ENCODE measurements around the gene CYTH4.

Gene CYTH4

DNA sequence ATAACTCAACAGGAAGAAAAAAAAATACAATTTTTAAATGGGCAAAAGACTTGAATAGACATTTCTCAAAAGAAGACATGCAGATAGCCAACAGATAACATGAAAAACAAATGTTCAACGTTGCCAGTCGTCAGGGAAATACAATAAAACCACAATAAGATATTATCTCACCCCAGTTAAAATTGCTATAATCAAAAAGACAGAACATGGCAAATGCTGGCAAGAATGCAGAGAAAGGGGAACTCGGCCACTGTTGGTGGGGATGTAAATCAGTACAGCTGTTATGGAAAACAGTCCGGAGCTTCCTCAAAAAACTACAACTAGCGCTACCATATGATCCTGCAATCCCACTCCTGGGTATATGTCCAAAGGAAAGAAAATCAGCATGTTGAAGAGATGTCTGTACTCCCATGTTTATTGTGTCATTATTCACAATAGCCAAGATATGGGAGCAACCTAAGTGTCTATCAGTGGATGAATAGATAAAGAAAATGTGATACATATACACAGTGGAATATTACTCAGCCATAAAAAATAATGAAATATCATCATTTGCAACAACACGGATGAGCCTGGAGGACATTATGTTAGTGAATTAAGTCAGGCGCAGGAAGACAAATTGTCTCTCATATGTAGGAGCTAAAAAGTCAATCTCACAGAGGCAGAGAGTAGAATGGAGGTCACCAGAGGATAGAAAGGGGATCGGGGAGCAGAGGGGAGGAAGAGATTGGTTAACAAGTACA lies 12.2 kb upstream of the CYTH4 start:
- no peaks in the 10 kb centered on the region for H3K36me3 ChIP-seq (ENCODE audit: insufficient read depth, low read length)

DNA sequence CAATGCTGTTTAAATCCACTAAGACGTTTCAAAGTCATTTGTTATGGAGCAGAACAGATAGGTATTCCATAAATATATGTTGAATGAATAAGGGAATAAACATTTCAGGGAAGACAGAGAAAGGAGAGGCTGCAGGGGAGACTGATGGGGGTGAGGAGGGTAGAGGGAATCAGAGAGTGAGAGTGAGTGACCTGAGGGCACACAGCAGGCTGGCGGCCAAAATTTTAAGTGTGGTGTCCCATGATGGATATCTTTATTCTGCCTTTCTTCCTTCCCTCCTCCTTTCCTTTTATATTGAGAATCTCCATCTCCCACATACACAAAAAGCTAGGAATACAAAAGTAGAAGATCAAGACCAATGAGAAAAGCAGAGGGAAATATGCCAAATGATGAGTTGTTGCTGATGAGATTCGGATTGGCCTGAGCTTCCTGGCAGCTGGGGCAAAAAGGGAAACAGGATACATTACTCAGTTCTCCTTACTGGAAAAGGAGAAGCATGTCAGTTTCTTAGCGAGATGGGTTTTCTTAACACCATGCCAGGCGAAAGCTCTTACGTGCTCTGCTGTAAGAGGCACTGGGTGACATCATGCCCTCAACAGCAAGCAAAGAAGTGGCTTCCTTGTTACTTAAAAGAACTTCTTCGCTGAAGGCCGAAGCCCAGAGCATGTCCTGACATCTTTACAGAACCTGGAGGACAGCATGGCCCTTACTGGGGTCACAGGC lies 11.2 kb upstream of the CYTH4 start:
- H2AFZ ChIP-seq (ENCODE audit: low read depth, low read length) = no peak overlapping the region
- H3K4me1 ChIP-seq (ENCODE audit: insufficient read depth, low read length) = no peaks in the 10 kb centered on the region
- no peaks in the 10 kb centered on the region for H3K36me3 ChIP-seq (ENCODE audit: insufficient read depth, low read length)
- no peaks in the 10 kb centered on the region for H3K27me3 ChIP-seq (ENCODE audit: insufficient read depth, low read length)
- no peaks in the 10 kb centered on the region for H3K9me3 ChIP-seq (ENCODE audit: low read length)
- H3K4me3 ChIP-seq (ENCODE audit: low read length) = no peak overlapping the region

More for the DNA sequence above, 12.2 kb upstream of the CYTH4 start:
- Histone ChIP-seq H3K4me3 (ENCODE audit: low read length) (no peak overlapping the region), H3K4me1 (ENCODE audit: insufficient read depth, low read length) (no peaks in the 10 kb centered on the region), H2AFZ (ENCODE audit: low read depth, low read length) (no peak overlapping the region), H3K9me3 (ENCODE audit: low read length) (no peaks in the 10 kb centered on the region), H3K27me3 (ENCODE audit: insufficient read depth, low read length) (no peaks in the 10 kb centered on the region)

DNA sequence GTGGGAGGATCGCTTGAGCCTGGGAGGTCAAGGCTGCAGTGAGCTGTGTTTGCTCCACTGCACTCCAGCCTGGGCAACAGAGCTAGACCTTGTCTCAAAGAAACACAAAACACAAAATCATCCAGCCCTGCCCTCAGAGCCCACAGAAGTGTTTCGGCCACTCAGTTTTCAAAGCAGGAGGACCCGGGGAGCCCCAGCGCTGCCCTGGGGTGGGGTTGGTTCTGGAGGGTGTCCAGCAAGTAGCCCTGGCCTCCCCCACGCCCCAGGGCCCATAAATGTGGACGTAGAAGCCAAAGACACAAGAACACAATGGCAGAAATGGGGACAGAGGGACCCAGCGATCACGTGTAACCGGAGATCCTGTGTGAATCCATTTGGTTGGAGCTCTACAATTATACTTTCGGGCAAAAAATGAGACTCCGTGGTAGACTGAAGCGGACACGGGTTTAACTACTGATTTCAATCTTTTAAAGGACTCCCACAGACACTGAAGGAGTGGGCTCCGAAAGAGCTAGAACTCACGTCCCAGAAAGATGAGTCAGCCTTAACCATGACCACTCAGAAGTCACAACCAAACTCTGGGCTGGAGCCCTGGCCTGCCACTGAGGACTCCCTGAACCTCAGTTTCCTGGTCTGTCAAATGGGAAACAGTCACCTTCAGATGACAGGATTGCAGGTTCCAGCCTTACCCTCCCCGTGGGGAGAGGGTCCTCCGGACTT lies 9.0 kb upstream of the CYTH4 start:
- Histone ChIP-seq H3K36me3 (ENCODE audit: insufficient read depth, low read length) (no peaks in the 10 kb centered on the region), H2AFZ (ENCODE audit: low read depth, low read length) (no peak overlapping the region), H3K27me3 (ENCODE audit: insufficient read depth, low read length) (no peaks in the 10 kb centered on the region), H3K4me3 (ENCODE audit: low read length) (no peak overlapping the region), H3K4me1 (ENCODE audit: insufficient read depth, low read length) (no peaks in the 10 kb centered on the region), H3K9me3 (ENCODE audit: low read length) (no peaks in the 10 kb centered on the region)

DNA sequence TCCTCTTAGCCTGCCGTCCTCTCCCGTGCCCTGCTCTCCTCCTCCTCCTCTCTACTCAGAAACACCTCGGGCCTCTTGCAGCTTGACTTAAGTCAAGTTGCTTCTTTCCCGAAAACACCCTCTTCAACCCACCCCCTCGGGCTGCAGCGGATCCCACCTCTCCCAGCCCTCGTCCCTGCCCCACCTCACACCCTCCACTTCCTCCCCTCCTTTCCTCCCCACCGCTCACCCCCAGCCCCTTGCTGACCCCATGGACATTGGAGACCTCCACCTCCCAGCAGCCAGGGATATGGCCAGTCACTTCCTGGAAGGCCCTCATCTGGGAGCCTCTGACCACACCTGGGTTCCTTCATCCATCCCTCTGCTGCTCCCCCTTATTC lies 8.5 kb upstream of the CYTH4 start:
- Histone ChIP-seq H3K4me1 (ENCODE audit: insufficient read depth, low read length) (no peaks in the 10 kb centered on the region), H3K4me3 (ENCODE audit: low read length) (no peak overlapping the region), H2AFZ (ENCODE audit: low read depth, low read length) (no peak overlapping the region), H3K27me3 (ENCODE audit: insufficient read depth, low read length) (no peaks in the 10 kb centered on the region), H3K9me3 (ENCODE audit: low read length) (no peaks in the 10 kb centered on the region), H3K36me3 (ENCODE audit: insufficient read depth, low read length) (no peaks in the 10 kb centered on the region)

DNA sequence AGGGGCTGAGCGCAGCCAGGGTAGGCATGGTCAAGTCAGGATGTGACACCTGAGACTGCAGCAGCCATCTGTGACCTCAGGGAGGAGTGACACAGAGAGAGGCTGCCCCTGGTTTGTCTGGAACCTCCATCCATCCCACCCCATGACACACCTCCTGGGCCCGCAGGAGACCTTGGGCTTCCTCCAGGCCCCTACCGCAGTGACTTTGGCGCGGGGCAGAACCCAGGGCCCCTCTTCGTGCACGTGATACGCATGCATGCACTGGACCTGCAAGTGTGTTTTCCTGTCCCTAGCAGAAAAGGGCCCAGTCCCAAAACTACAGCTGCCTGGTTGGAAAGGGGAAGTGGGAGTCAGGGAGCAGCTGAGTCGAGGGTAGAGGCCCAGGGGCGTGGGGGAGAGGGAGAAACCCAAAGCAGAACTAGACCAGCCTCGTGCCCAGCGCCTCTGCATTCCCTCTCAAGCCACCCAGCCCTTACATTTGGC lies 7.9 kb upstream of the CYTH4 start:
- no peaks in the 10 kb centered on the region for H3K27me3 ChIP-seq (ENCODE audit: insufficient read depth, low read length)
- no peak overlapping the region for H2AFZ ChIP-seq (ENCODE audit: low read depth, low read length)
- no peak overlapping the region for H3K4me3 ChIP-seq (ENCODE audit: low read length)
- no peaks in the 10 kb centered on the region for H3K4me1 ChIP-seq (ENCODE audit: insufficient read depth, low read length)
- no peaks in the 10 kb centered on the region for H3K36me3 ChIP-seq (ENCODE audit: insufficient read depth, low read length)
- H3K9me3 ChIP-seq (ENCODE audit: low read length) = no peaks in the 10 kb centered on the region

DNA sequence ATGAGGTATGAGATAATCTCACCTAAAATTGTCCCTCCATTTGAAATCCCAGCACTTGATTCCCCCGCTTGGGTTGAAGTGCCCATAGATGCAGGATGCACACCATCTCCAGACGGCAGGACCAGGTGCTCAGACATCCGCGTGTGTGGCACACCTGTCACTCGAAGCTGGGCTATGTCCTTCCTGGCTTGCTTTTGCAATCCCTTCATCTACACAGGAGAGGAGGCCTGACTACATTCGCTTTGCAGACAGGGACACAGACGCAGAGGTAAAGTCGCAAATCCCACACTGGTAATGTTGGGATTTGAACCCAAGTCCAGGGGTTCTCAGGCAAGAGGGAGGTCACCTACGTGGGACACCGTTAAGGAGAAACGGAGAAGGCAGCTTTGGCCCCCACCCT lies 7.2 kb upstream of the CYTH4 start:
- no peak overlapping the region for H2AFZ ChIP-seq (ENCODE audit: low read depth, low read length)
- no peaks in the 10 kb centered on the region for H3K9me3 ChIP-seq (ENCODE audit: low read length)
- H3K36me3 ChIP-seq (ENCODE audit: insufficient read depth, low read length) = no peaks in the 10 kb centered on the region
- no peak overlapping the region for H3K4me3 ChIP-seq (ENCODE audit: low read length)
- H3K4me1 ChIP-seq (ENCODE audit: insufficient read depth, low read length) = no peaks in the 10 kb centered on the region
- H3K27me3 ChIP-seq (ENCODE audit: insufficient read depth, low read length) = no peaks in the 10 kb centered on the region

DNA sequence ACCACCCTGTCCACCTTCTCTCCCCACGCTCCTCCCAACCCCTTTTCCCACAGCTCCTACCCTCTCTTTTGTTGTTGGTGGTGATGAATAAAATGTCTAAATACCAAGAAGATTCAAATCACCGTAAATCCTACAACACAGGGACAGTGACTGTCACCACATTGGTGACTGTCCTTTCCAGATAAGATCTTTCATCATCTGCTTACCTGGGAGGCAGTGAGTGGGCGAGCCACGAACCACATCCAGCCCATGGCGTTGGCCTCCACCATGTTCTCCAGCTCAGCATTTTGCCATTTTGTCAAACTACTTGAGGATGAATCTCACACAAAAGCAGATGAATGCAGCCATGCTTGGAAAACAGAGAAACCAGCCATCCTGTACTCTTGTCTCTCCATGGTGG lies 6.7 kb upstream of the CYTH4 start:
- H3K36me3 ChIP-seq (ENCODE audit: insufficient read depth, low read length) = no peaks in the 10 kb centered on the region
- H3K27me3 ChIP-seq (ENCODE audit: insufficient read depth, low read length) = no peaks in the 10 kb centered on the region
- H3K9me3 ChIP-seq (ENCODE audit: low read length) = no peaks in the 10 kb centered on the region
- no peak overlapping the region for H3K4me3 ChIP-seq (ENCODE audit: low read length)
- no peaks in the 10 kb centered on the region for H3K4me1 ChIP-seq (ENCODE audit: insufficient read depth, low read length)
- H2AFZ ChIP-seq (ENCODE audit: low read depth, low read length) = no peak overlapping the region

DNA sequence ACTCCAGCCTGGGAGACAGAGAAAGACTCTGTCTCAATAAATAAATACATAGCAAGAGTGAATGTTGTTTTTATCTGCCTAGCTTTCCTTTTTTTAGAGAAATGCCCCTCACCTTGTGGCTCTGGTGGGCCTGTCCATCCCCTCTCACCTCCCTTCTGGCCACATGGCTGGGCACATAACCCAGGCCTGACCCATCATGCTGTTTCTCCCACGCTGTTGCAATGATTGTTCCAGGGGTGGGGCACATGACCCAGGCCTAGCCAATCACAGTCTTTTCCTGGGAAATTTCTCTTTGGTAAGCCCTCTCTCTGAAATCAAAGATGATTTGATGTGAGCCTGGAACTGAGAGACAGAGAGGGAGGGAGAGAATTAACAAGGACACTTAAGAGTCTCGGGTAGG lies 5.5 kb upstream of the CYTH4 start:
- no peaks in the 10 kb centered on the region for H3K27me3 ChIP-seq (ENCODE audit: insufficient read depth, low read length)
- no peak overlapping the region for H3K4me3 ChIP-seq (ENCODE audit: low read length)

DNA sequence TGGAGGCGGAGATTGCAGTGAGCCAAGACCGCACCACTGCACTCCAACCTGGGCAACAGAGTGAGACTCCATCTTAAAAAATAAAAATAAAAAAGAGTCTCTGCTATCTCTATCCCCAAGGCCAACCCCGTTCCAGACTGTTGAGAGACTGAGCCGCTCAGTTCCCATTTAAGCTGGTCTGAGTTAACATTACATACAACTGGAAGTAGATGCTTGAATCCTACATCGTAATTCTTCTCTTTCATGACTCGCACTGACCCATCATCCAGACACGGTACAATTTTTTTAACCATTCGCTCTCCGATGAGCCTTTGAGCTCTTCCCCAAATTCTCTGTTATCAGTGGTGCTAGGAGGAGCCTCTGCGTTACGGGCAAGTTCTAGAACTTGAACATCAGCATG lies 4.9 kb upstream of the CYTH4 start:
- Histone ChIP-seq H3K4me3 (ENCODE audit: low read length) (no peak overlapping the region), H2AFZ (ENCODE audit: low read depth, low read length) (no peak overlapping the region), H3K27me3 (ENCODE audit: insufficient read depth, low read length) (no peaks in the 10 kb centered on the region), H3K36me3 (ENCODE audit: insufficient read depth, low read length) (no peaks in the 10 kb centered on the region), H3K4me1 (ENCODE audit: insufficient read depth, low read length) (no peaks in the 10 kb centered on the region), H3K9me3 (ENCODE audit: low read length) (no peaks in the 10 kb centered on the region)

More for the DNA sequence above, 5.5 kb upstream of the CYTH4 start:
- H3K36me3 ChIP-seq (ENCODE audit: insufficient read depth, low read length) = no peaks in the 10 kb centered on the region
- no peaks in the 10 kb centered on the region for H3K4me1 ChIP-seq (ENCODE audit: insufficient read depth, low read length)
- H2AFZ ChIP-seq (ENCODE audit: low read depth, low read length) = no peak overlapping the region
- no peaks in the 10 kb centered on the region for H3K9me3 ChIP-seq (ENCODE audit: low read length)

DNA sequence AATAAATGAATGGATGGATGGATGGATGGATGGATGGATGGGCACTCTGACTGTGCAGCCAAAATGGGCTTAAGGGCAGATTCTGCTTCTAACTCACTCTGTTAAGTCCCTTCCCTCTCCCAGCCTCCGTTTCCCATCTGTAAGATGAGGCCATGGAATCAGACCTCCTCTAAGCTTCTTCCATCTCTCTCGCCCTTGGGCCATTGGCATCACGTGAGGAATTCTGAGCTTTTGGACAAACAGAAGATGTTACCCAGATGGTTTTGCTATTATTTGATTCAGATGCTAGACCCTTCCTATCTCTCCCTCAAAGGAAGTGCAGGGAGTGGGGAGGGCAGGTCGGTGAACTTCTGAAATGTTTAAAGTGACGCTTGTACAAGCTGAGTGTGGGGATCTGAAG lies 4.0 kb upstream of the CYTH4 start:
- H3K4me3 ChIP-seq (ENCODE audit: low read length) = no peak overlapping the region
- H3K4me1 ChIP-seq (ENCODE audit: insufficient read depth, low read length) = no peaks in the 10 kb centered on the region
- no peaks in the 10 kb centered on the region for H3K27me3 ChIP-seq (ENCODE audit: insufficient read depth, low read length)
- H3K9me3 ChIP-seq (ENCODE audit: low read length) = no peaks in the 10 kb centered on the region
- no peak overlapping the region for H2AFZ ChIP-seq (ENCODE audit: low read depth, low read length)
- H3K36me3 ChIP-seq (ENCODE audit: insufficient read depth, low read length) = no peaks in the 10 kb centered on the region

DNA sequence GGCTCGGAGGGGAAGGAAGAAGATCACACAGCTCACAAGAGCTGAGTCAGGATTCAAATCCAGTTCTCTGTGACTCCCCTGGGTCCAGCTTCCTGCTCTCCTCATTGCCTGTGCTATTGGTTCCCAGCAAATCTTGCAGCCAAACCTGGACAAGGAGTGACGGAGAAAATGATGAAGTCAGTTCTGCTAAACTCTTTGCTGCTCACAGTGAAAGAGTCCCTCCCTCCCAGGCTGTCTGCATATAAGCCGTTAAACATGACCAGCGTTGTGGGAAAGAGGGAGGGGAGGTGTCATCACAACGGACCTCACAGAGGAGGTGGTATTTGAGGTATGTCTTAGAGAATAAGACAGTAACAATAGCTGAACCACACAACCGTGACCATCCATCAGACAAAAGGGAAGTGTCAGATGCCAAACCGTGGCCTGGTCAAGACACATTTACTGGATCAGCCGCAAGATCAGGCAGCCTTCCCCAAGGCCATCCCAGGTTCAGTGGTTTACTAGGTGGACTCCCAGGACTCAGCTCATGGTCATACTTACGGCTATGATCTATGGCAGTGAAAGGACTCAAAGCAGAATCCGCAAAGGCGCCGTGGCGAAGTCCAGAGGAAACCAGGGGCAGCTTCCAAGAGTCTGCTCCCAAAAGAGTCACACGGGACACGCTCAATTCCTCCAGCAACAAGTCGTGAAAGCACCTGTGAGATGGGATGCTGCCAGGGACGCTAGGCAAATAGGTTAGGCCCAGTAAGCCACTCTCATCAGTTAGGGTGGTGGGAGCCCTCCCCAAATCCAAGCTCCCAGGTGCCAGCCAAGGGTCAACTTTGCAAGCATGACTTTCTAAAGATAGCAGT lies 2.8 kb upstream of the CYTH4 start:
- Histone ChIP-seq H3K9me3 (ENCODE audit: low read length) (no peaks in the 10 kb centered on the region), H3K27me3 (ENCODE audit: insufficient read depth, low read length) (peaks cover 10% of the 10 kb centered on the region), H2AFZ (ENCODE audit: low read depth, low read length) (no peak overlapping the region), H3K4me1 (ENCODE audit: insufficient read depth, low read length) (no peaks in the 10 kb centered on the region), H3K4me3 (ENCODE audit: low read length) (no peak overlapping the region), H3K36me3 (ENCODE audit: insufficient read depth, low read length) (no peaks in the 10 kb centered on the region)

DNA sequence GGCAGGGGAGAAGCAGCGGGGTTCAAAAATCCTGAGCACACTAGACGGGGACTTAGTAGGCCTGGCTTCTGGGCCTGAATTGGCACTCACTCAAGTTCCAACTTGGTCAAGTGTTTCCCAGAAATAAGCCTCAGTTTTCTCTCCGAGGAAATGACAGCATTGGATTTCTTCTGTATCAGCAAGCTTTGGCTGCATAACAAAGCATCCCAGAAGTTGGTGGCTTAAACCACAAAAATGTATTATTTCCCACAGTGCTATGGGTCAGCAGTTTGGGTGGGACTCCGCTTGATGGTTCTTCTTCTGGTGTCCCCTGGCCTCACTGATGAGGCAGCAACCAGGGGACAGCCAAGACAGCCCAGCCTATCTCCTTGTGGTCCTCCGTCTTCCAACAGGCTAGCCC lies 1.6 kb upstream of the CYTH4 start:
- Histone ChIP-seq H3K27me3 (ENCODE audit: insufficient read depth, low read length) (peaks cover 10% of the 10 kb centered on the region), H2AFZ (ENCODE audit: low read depth, low read length) (no peak overlapping the region), H3K4me3 (ENCODE audit: low read length) (no peak overlapping the region), H3K36me3 (ENCODE audit: insufficient read depth, low read length) (no peaks in the 10 kb centered on the region), H3K4me1 (ENCODE audit: insufficient read depth, low read length) (no peaks in the 10 kb centered on the region), H3K9me3 (ENCODE audit: low read length) (no peaks in the 10 kb centered on the region)

Data from neuron (in vitro differentiated cells).